ENCODE data around the gene TNNI3K.

The TNNI3K gene

DNA sequence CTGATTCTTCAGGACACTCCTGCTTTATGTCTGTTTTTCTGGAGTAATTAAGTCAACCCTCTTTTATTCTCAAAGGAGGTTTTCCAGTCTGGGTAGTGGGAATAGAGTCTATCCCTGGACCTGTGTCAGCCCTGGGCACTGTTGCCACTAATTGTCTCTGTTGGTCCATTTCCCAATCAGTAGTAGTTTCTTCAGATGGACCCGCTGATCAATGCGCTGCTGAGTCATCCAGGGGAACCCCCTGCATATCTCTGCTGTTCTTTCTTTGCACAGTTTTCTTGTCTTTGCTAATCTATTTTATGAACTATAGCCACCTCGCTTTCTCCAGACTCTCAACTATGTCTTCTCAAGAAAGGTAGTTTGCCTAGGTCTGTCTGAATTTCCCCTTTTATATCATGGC, 82.5 kb downstream of the TNNI3K start:
- DNase-seq = no peak

GRCh38 chr1:74323937-74324473, 88.8 kb downstream of the TNNI3K start:
- DNase-seq = no peak

- no peak for DNase-seq
Observed at GRCh38 chr1:74324684-74325448, 89.7 kb downstream of the TNNI3K start.

- no peak for DNase-seq
Observed at GRCh38 chr1:74328851-74329250, 93.7 kb downstream of the TNNI3K start.

- DNase-seq = no peak
Observed at GRCh38 chr1:74333244-74333643, 98.1 kb downstream of the TNNI3K start.

DNA sequence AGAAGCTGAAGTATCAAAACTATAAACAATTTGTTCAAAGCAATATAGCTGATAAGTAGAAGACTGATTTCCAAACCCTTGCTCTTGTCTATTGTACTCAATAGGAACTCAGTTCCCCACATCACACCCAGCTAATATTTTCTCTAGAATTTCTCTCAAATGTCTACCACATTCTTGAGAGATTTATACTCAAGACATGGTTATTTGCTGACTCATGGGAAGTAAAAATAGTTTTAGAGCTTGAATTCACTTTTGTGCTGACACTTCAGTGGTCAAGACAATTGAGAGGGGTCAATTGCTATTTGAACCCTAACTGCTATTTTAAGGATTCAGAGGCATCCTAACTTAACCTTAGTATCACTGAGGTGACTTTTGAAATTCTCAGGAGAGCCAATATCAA, 99.0 kb downstream of the TNNI3K start:
- DNase-seq = no peak

GRCh38 chr1:74340656-74341055, 105.5 kb downstream of the TNNI3K start:
- no peak for DNase-seq

- peak; percentile 23 for DNase-seq
Observed at GRCh38 chr1:74341702-74342339, 106.6 kb downstream of the TNNI3K start.

- DNase-seq = peak; percentile 99
Observed at GRCh38 chr1:74343216-74343615, 108.0 kb downstream of the TNNI3K start.

- no peak for DNase-seq
Observed at GRCh38 chr1:74344387-74344786, 109.2 kb downstream of the TNNI3K start.

- no peak for DNase-seq
Observed at GRCh38 chr1:74356493-74356892, 121.3 kb downstream of the TNNI3K start.

GRCh38 chr1:74357150-74357549, 122.0 kb downstream of the TNNI3K start:
- no peak for DNase-seq

DNA sequence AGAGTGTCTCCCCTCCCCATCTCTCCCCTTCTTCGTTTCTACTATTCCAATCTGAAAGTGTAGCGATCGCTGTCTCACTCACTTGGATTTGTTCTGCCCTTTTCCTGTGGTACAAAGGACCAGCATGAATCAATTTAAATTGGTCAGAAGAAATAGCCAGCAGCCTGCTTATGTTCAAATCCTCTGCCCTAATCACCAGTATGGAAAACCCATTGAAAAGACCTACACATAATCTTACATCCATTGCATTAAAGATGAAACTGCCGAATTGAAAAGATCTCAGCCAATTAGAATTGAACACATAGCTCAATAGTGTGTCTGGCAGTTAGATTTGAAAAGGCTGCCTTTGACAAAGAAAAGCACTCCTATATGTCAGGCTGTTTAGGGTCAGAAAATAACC, 122.6 kb downstream of the TNNI3K start:
- DNase-seq = no peak

GRCh38 chr1:74362691-74363090, 127.5 kb downstream of the TNNI3K start:
- DNase-seq = no peak

GRCh38 chr1:74363220-74363619, 128.0 kb downstream of the TNNI3K start:
- no peak for DNase-seq

- DNase-seq = no peak
Observed at GRCh38 chr1:74367175-74367813, 132.1 kb downstream of the TNNI3K start.

- no peak for DNase-seq
Observed at GRCh38 chr1:74368335-74368734, 133.1 kb downstream of the TNNI3K start.

DNA sequence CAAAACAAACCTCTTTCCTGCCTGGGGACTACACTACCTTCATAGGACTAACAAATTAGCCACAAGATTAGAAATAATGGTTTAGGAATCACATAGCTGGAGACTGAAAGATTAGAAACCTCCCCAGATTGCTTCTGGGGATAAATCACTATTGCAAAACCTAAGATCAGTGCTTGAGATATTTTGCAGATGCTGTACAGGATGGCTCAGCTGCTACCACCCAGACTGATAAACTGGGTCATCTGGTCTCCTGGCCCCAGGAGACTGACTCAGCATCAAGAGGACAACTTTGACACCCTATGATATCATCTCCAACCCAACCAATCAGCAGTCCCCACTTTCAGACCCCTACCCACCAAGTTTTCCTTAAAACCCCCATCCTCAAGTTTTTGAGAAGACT, 140.2 kb downstream of the TNNI3K start:
- no peak for DNase-seq

GRCh38 chr1:74380252-74380651, 145.1 kb downstream of the TNNI3K start:
- no peak for DNase-seq

DNA sequence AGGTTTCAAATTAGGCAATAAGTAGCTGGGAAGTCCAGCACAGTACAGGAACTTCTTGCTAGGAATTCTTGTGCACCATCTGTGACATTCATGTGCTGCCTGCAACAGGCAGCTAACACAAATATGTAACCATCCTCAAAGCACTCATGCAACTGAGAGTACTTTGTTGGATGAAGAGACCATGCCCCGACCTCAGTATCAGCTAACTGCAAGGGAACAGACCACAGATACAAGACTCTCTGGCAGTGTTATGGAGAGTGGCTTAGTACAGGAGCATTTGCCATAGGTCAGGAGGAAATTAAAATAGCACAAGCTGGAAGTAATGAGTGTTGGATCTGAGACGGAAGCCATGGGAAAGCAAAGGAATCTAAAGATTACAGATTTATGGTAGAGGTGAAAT, 153.7 kb downstream of the TNNI3K start:
- DNase-seq = no peak

DNA sequence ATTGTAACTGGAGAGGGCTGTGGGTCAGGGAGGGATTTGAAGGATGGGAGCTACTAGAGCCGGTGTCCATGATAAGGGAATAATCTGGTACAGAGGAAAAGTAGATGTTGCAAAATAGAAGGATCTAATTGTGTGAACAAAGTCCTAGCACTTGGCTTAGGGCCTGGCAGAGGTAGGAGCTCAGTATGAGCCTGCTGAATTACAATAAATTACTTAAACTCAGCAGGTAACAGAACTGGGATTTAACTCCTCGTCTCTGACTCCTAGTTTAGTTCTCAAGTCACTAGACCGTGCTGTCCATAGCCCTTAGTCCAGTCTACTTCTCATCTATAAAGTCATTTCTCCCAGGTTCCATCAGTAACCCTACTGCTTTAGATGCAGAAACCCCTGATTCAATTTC, 157.0 kb downstream of the TNNI3K start:
- DNase-seq = no peak

- DNase-seq = no peak
Observed at GRCh38 chr1:74392840-74393239, 157.7 kb downstream of the TNNI3K start.

GRCh38 chr1:74395571-74395970, 160.4 kb downstream of the TNNI3K start:
- no peak for DNase-seq

GRCh38 chr1:74396462-74396861, 161.3 kb downstream of the TNNI3K start:
- DNase-seq = no peak
